Measurements from ENCODE around the gene TRIM9.

The TRIM9 gene

GRCh38 chr14:50977863-50978528 is 116.9 kb downstream of the TRIM9 start:
- H3K4me1 ChIP-seq (ENCODE audit: control insufficient read depth in 5 of 5, insufficient read depth in 5 of 5, low read length in 5 of 5) = no peaks in the 10 kb centered on the region
- H3K27ac ChIP-seq (ENCODE audit: low read depth, low read length) = no peak overlapping the region
- H3K9ac ChIP-seq (ENCODE audit: low read length in 5 of 5) = no peak overlapping the region
- H3K9me3 ChIP-seq (ENCODE audit: control insufficient read depth in 5 of 5, low read length in 5 of 5) = no peaks in the 10 kb centered on the region
- H3K4me3 ChIP-seq (ENCODE audit: low read depth in 1 of 5, low read length in 5 of 5) = no peak overlapping the region
- H3K27me3 ChIP-seq (ENCODE audit: control insufficient read depth in 5 of 5, insufficient read depth in 4 of 5, low read length in 5 of 5) = peaks cover 0 to 5% (median 0%) of the 10 kb centered on the region in 5 donors
- H3K36me3 ChIP-seq (ENCODE audit: control insufficient read depth in 5 of 5, insufficient read depth in 5 of 5, low read length in 5 of 5) = no peaks in the 10 kb centered on the region

GRCh38 chr14:50974118-50974517 is 120.8 kb downstream of the TRIM9 start:
- Histone ChIP-seq H3K36me3 (ENCODE audit: control insufficient read depth in 5 of 5, insufficient read depth in 5 of 5, low read length in 5 of 5) (no peaks in the 10 kb centered on the region), H3K27ac (ENCODE audit: low read depth, low read length) (no peak overlapping the region), H3K4me3 (ENCODE audit: low read depth in 1 of 5, low read length in 5 of 5) (no peak overlapping the region), H3K9me3 (ENCODE audit: control insufficient read depth in 5 of 5, low read length in 5 of 5) (no peaks in the 10 kb centered on the region), H3K9ac (ENCODE audit: low read length in 5 of 5) (no peak overlapping the region), H3K4me1 (ENCODE audit: control insufficient read depth in 5 of 5, insufficient read depth in 5 of 5, low read length in 5 of 5) (no peaks in the 10 kb centered on the region), H3K27me3 (ENCODE audit: control insufficient read depth in 5 of 5, insufficient read depth in 4 of 5, low read length in 5 of 5) (no peaks in the 10 kb centered on the region)

- Histone ChIP-seq H3K27me3 (ENCODE audit: control insufficient read depth in 5 of 5, insufficient read depth in 4 of 5, low read length in 5 of 5) (no peaks in the 10 kb centered on the region), H3K4me3 (ENCODE audit: low read depth in 1 of 5, low read length in 5 of 5) (no peak overlapping the region), H3K9me3 (ENCODE audit: control insufficient read depth in 5 of 5, low read length in 5 of 5) (no peaks in the 10 kb centered on the region), H3K27ac (ENCODE audit: low read depth, low read length) (no peak overlapping the region), H3K36me3 (ENCODE audit: control insufficient read depth in 5 of 5, insufficient read depth in 5 of 5, low read length in 5 of 5) (no peaks in the 10 kb centered on the region), H3K4me1 (ENCODE audit: control insufficient read depth in 5 of 5, insufficient read depth in 5 of 5, low read length in 5 of 5) (peaks cover 0 to 1% (median 0%) of the 10 kb centered on the region in 5 donors), H3K9ac (ENCODE audit: low read length in 5 of 5) (no peak overlapping the region)
Observed at GRCh38 chr14:50972734-50973133, 122.2 kb downstream of the TRIM9 start.

- H3K27me3 ChIP-seq (ENCODE audit: control insufficient read depth in 5 of 5, insufficient read depth in 4 of 5, low read length in 5 of 5) = no peaks in the 10 kb centered on the region
- no peak overlapping the region for H3K9ac ChIP-seq (ENCODE audit: low read length in 5 of 5)
- H3K27ac ChIP-seq (ENCODE audit: low read depth, low read length) = no peak overlapping the region
- peaks cover 0 to 2% (median 0%) of the 10 kb centered on the region in 5 donors for H3K4me1 ChIP-seq (ENCODE audit: control insufficient read depth in 5 of 5, insufficient read depth in 5 of 5, low read length in 5 of 5)
- H3K9me3 ChIP-seq (ENCODE audit: control insufficient read depth in 5 of 5, low read length in 5 of 5) = no peaks in the 10 kb centered on the region
- no peak overlapping the region for H3K4me3 ChIP-seq (ENCODE audit: low read depth in 1 of 5, low read length in 5 of 5)
- H3K36me3 ChIP-seq (ENCODE audit: control insufficient read depth in 5 of 5, insufficient read depth in 5 of 5, low read length in 5 of 5) = no peaks in the 10 kb centered on the region
Observed at GRCh38 chr14:50970886-50971781, 123.8 kb downstream of the TRIM9 start.

- Histone ChIP-seq H3K9me3 (ENCODE audit: control insufficient read depth in 5 of 5, low read length in 5 of 5) (no peaks in the 10 kb centered on the region), H3K27ac (ENCODE audit: low read depth, low read length) (no peak overlapping the region), H3K4me1 (ENCODE audit: control insufficient read depth in 5 of 5, insufficient read depth in 5 of 5, low read length in 5 of 5) (peaks cover 0 to 3% (median 0%) of the 10 kb centered on the region in 5 donors), H3K27me3 (ENCODE audit: control insufficient read depth in 5 of 5, insufficient read depth in 4 of 5, low read length in 5 of 5) (no peaks in the 10 kb centered on the region), H3K36me3 (ENCODE audit: control insufficient read depth in 5 of 5, insufficient read depth in 5 of 5, low read length in 5 of 5) (no peaks in the 10 kb centered on the region), H3K9ac (ENCODE audit: low read length in 5 of 5) (no peak overlapping the region), H3K4me3 (ENCODE audit: low read depth in 1 of 5, low read length in 5 of 5) (no peak overlapping the region)
Observed at GRCh38 chr14:50967790-50968189, 127.1 kb downstream of the TRIM9 start.

GRCh38 chr14:50967103-50967502 is 127.8 kb downstream of the TRIM9 start:
- Histone ChIP-seq H3K9ac (ENCODE audit: low read length in 5 of 5) (no peak overlapping the region), H3K36me3 (ENCODE audit: control insufficient read depth in 5 of 5, insufficient read depth in 5 of 5, low read length in 5 of 5) (no peaks in the 10 kb centered on the region), H3K4me1 (ENCODE audit: control insufficient read depth in 5 of 5, insufficient read depth in 5 of 5, low read length in 5 of 5) (peaks cover 0 to 6% (median 1%) of the 10 kb centered on the region in 5 donors), H3K27ac (ENCODE audit: low read depth, low read length) (no peak overlapping the region), H3K27me3 (ENCODE audit: control insufficient read depth in 5 of 5, insufficient read depth in 4 of 5, low read length in 5 of 5) (no peaks in the 10 kb centered on the region), H3K4me3 (ENCODE audit: low read depth in 1 of 5, low read length in 5 of 5) (no peak overlapping the region), H3K9me3 (ENCODE audit: control insufficient read depth in 5 of 5, low read length in 5 of 5) (no peaks in the 10 kb centered on the region)

GRCh38 chr14:50964683-50965390 is 130.1 kb downstream of the TRIM9 start:
- Histone ChIP-seq H3K27ac (ENCODE audit: low read depth, low read length) (no peak overlapping the region), H3K36me3 (ENCODE audit: control insufficient read depth in 5 of 5, insufficient read depth in 5 of 5, low read length in 5 of 5) (no peaks in the 10 kb centered on the region), H3K27me3 (ENCODE audit: control insufficient read depth in 5 of 5, insufficient read depth in 4 of 5, low read length in 5 of 5) (no peaks in the 10 kb centered on the region), H3K4me3 (ENCODE audit: low read depth in 1 of 5, low read length in 5 of 5) (no peak overlapping the region), H3K9ac (ENCODE audit: low read length in 5 of 5) (no peak overlapping the region), H3K9me3 (ENCODE audit: control insufficient read depth in 5 of 5, low read length in 5 of 5) (no peaks in the 10 kb centered on the region), H3K4me1 (ENCODE audit: control insufficient read depth in 5 of 5, insufficient read depth in 5 of 5, low read length in 5 of 5) (peaks cover 0 to 17% (median 13%) of the 10 kb centered on the region in 5 donors)

- H3K27me3 ChIP-seq (ENCODE audit: control insufficient read depth in 5 of 5, insufficient read depth in 4 of 5, low read length in 5 of 5) = no peaks in the 10 kb centered on the region
- H3K36me3 ChIP-seq (ENCODE audit: control insufficient read depth in 5 of 5, insufficient read depth in 5 of 5, low read length in 5 of 5) = no peaks in the 10 kb centered on the region
- H3K9ac ChIP-seq (ENCODE audit: low read length in 5 of 5) = no peak overlapping the region
- H3K4me3 ChIP-seq (ENCODE audit: low read depth in 1 of 5, low read length in 5 of 5) = no peak overlapping the region
- no peak overlapping the region for H3K27ac ChIP-seq (ENCODE audit: low read depth, low read length)
- H3K9me3 ChIP-seq (ENCODE audit: control insufficient read depth in 5 of 5, low read length in 5 of 5) = no peaks in the 10 kb centered on the region
- peaks cover 0 to 17% (median 13%) of the 10 kb centered on the region in 5 donors for H3K4me1 ChIP-seq (ENCODE audit: control insufficient read depth in 5 of 5, insufficient read depth in 5 of 5, low read length in 5 of 5)
Observed at GRCh38 chr14:50963919-50964318, 131.0 kb downstream of the TRIM9 start.

- Histone ChIP-seq H3K36me3 (ENCODE audit: control insufficient read depth in 5 of 5, insufficient read depth in 5 of 5, low read length in 5 of 5) (no peaks in the 10 kb centered on the region), H3K9me3 (ENCODE audit: control insufficient read depth in 5 of 5, low read length in 5 of 5) (no peaks in the 10 kb centered on the region), H3K27me3 (ENCODE audit: control insufficient read depth in 5 of 5, insufficient read depth in 4 of 5, low read length in 5 of 5) (no peaks in the 10 kb centered on the region), H3K4me3 (ENCODE audit: low read depth in 1 of 5, low read length in 5 of 5) (peak overlapping the region in 3 of 5 donors; percentile 17 to 47 (median 18)), H3K27ac (ENCODE audit: low read depth, low read length) (no peak overlapping the region), H3K4me1 (ENCODE audit: control insufficient read depth in 5 of 5, insufficient read depth in 5 of 5, low read length in 5 of 5) (peaks cover 0 to 17% (median 12%) of the 10 kb centered on the region in 5 donors), H3K9ac (ENCODE audit: low read length in 5 of 5) (no peak overlapping the region)
Observed at GRCh38 chr14:50961605-50962221, 133.2 kb downstream of the TRIM9 start.

Data from subcutaneous abdominal adipose tissue (tissue), 5 donors.